Medulla oblongata (tissue), 1 donor: ENCODE data around the gene UBAC2.
"Not testable (repeated sequence)": the region's sequence is repeated elsewhere in the genome, so short reads cannot be mapped to it uniquely, and the experiment has no call there.

Experiments used
- DNase-seq: peaks from one replicate; pipeline ENCODE4 v3.0.0-alpha.2; 2015; ENCODE audit errors: extremely low spot score

Gene UBAC2

DNA sequence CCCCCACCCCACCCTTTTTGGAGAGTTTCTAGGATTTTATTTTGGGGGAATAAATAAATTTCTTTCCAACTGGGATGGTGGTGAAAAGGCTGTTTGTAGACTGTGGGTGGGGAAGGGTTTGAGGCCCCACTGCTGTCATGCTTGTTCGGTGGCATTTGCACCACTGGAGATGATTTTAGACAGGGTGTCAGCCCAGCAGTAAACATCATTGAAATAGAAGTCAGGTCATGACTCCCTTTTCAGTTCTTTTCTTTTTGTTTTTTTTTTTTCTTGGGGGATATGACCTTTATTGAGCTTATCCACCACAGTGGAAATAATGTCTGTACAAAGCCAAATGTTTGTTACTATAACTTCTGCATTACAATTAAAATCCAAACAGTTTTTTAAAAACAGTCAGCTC, 14.1 kb downstream of the UBAC2 start:
- DNase-seq: no peak

GRCh38 chr13:99215184-99215830, 14.7 kb downstream of the UBAC2 start:
- DNase-seq: no peak

- no peak for DNase-seq
These were observed 16.9 kb downstream of the UBAC2 start for GRCh38 chr13:99217461-99218110.

DNA sequence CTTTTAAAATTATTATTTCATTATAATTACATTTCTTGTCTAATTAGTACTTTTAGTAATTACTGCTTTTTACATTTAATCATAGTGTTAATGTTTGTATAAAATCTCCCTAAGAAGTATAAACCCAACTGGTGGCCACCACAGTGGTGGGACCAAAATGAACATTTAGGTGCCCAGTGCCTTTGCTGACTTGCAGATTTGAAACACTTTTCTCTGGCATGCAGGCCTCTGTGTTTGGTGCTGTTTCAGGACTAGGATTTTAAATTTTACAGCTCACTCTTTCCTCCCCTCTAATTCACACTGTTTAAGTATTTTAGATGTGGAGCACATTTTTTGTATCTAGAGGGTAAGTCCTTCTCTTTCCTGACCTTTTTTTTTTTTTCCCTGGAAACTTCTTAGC, 17.5 kb downstream of the UBAC2 start:
- no peak for DNase-seq

DNA sequence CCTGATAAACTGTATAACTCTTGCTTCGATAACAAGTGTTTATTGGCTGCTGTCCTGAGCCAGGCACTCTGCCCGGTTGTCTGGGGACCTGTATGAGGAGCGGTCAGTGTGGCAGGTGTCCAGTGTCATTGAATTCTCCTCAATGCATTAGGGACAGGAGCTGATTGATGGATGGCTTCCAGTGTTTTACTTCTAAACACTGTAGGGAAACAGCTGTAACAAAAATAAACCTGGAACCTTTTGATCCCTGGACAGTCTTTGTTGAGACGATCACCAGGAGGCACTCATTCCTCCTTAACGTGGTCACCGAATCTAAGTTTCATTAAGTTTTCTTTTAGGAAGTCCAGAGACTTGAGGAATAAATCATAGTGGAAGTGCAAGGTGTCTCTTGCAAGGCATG, 17.9 kb downstream of the UBAC2 start:
- peak; percentile 65 for DNase-seq

DNA sequence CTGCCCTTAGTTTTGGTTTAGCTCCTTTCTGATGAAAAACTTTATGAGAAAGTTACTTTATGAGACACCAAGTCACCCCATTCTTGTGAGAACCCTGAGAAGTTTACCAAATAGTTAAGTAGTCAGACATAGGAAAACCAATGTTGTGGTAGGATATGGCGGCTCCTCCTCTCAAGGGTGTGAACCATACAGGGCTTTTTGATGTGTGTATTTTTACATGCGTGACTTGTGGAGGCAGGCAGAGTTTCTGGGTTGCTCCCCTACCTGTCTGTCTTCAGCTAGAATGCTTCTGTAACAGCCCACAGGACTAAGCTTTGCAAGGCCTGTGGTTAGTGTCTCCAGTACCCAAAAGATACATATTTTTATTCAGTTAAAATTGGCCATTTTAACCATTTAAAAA, 18.3 kb downstream of the UBAC2 start:
- no peak for DNase-seq

- DNase-seq: no peak
These were observed 19.7 kb downstream of the UBAC2 start for GRCh38 chr13:99220199-99220935.

GRCh38 chr13:99221567-99222239, 21.0 kb downstream of the UBAC2 start:
- DNase-seq: no peak

GRCh38 chr13:99223587-99223986, 22.9 kb downstream of the UBAC2 start:
- DNase-seq: no peak

GRCh38 chr13:99224021-99224420, 23.4 kb downstream of the UBAC2 start:
- no peak for DNase-seq

- peak; percentile 49 for DNase-seq
These were observed 24.4 kb downstream of the UBAC2 start for GRCh38 chr13:99225078-99225477.

DNA sequence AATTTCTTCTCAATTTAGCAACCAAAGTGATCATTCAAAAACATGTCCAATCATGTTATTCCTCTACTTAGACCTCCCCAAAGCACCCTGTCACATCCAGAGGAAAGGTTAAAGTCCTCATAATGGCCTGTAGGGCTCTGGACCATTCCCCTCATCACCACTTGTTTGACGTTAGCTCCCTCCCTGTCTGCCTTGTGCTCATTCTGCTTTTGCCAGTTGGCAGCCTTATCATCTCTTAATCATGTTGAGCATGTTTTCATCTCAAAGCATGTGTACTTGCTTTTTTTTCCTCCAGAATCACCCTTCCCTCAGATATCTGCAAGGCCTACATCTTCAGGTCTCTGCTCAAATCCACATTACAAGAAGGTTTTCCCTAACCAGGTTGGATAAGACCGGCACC, 25.9 kb downstream of the UBAC2 start:
- no peak for DNase-seq

DNA sequence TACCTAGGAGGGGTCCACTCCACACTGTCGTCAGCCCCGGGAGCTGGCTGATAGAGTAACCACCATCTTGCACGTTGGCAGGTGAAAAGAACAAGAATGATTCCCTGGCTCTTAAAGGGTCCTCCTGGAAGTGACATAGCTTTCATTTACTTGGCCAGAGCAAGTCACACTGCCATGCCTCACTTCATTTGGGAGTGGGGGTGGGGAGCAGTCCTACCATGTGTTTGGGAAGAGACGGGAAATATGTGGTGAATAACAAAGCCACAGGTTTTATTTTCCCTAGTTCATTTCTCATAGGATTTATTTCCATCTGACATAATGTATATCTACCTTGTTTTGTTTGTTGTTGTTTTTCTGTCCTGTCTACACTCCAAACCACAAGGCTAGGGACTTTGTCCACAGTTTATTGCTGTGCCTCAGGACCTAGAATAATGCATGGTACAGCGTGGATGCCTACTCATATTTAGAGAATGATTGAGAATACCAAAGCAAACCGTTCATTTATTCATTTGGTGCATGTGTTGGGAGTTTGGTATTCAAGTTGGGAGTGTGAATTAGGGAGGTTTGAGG, 26.8 kb downstream of the UBAC2 start:
- DNase-seq: no peak

DNA sequence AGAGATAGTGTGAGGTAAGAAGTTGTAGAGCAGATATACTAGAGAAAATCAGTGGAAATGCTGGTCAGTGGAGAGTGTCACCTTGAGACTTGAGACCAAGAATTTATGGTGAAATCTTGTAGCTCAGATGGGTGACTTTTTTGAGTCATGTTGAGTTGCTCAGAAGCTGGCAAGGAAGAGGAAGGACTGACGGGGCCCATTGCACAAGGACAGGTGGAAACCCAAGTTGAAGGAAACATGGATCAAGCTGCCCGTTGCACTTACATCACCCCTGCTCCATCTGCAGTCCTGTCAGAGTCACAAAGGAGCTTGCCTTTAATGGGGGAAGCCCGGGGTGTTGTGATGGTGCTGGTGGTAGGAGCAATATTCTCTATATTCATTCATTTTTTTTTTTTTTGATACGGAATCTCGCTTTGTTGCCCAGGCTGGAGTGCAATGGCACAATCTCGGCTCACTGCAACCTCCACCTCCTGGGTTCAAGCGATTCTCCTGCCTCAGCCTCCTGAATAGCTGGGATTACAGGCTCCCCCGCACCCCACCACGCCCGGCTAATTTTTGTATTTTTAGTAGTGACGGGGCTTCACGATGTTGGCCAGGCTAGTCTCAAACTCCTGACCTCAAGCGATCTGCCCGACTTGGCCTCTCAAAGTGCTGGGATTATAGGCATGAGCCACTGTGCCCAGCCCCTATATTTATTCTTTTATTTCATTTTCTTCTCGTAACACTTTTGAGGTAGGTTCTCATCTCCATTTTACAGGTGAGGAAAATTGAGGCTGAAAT, 27.4 kb downstream of the UBAC2 start:
- no peak for DNase-seq

GRCh38 chr13:99228737-99229691, 28.4 kb downstream of the UBAC2 start:
- peak; percentile 16 for DNase-seq

DNA sequence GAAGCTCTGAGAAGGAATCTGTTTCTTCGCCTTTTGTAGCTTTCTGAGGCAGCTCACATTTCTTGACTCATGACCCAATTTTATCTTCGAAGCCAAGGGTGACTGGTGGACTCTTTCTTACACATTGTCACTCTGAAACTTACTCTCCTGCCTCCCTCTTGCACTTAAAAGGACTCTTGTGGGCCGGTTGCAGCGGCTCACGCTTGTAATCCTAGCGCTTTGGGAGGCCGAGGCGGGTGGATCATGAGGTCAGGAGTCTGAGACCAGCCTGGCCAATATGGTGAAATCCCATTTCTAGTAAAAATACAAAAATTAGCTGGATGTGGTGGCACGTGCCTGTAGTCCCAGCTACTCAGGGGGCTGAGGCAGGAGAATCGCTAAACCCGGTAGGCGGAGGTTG, 29.9 kb downstream of the UBAC2 start:
- not testable (repeated sequence) for DNase-seq

- DNase-seq: no peak
These were observed 30.3 kb downstream of the UBAC2 start for GRCh38 chr13:99230991-99231390.

DNA sequence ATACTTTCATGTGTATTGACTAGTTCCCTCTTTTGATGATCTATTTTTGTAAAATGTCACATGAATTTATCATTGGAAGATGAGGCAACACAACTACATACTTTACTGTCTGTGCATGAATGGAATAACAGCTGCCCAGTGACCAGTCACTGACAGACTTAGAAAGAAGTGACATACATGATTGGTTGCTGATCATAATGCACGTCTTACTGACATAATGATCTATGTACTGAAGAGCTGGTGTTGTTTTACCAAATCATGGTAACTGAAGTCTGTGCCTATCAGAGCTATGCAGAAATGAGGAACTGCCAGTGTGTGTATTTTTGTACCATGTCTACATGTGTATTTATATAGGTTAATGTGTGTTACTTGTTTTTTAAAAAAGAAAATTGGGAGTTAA, 31.1 kb downstream of the UBAC2 start:
- DNase-seq: peak; percentile 18

DNA sequence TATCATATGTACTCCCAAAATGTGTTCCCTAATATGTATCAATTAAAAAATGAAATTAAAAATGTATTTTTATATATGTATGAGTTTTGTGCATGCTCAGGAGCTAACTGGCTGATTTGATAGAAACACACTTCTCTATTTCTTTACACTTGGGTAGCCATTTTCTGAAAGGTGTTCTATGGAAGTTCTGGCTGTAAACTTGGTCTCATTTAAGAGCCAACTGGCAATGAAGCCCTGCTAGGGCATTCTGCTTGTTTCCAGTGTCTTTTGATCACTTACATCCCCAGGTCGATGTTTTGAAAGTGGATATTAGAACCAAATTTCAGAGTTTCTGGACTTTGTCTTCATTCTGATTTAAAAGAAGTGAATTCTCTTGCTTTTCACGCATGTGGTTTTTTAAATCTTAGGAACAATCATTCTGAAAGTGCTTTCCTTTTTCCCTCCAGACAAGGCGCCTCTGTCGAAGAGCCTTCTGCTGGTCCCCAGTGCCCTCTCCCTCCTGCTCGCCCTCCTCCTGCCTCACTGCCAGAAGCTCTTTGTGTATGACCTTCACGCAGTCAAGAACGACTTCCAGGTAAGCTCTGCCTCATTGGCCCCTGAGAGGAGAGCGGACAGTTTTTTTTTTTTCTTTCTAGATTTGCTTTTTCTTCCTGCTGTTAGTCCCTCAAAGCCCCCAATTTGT, 37.5 kb downstream of the UBAC2 start:
- DNase-seq: peak; percentile 35

DNA sequence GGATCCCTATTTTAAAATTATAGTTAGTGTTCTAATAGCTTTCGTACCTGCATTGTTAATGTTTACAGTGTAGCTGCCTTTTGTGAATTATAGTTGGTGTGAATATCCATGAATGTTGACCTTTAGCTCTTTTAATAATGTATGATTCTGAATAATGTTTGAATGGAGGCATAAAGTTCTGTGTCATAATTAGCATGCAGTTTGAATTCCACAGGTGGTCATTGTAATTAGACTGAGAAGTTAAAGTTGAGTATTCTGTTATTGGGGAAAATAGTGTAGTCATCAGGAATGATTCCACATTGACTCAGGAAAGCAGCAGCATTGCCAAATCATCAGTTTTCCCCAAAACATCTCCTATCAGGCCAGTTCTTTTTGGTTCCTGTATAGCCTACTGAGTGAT, 45.4 kb downstream of the UBAC2 start:
- DNase-seq: no peak
